HEK293 (cell line): ENCODE results near the gene COA5.

Source experiments
- CTCF ChIA-PET: fragments of 350-600 bp; formaldehyde crosslinking; extraction: SDS; loops from one replicate; lab custom pipeline; 2021; ENCODE audit warnings: antibody characterized with exemption; lab: Yijun Ruan, JAX
- POLR2A ChIA-PET: fragments of 300-600 bp; formaldehyde crosslinking; extraction: SDS; loops from one replicate; lab custom pipeline; 2020; ENCODE audit warnings: antibody characterized with exemption, inconsistent platforms; lab: Yijun Ruan, JAX
- H3K27ac ChIP-seq: fragments of 200-500 bp; sonication (Bioruptor generic); 2 replicates; pipeline ENCODE4 v1.5.1; 2014; ENCODE audit warnings: low read depth, low read length, control low read depth, inconsistent platforms; ENCODE audit errors: extremely low read depth
- H3K36me3 ChIP-seq, 2 experiments: fragments of 200-500 bp in 1 of 2; sonication (Bioruptor generic) in 1 of 2; 1 replicate in 1 of 2; 2 replicates in 1 of 2; pipeline ENCODE4 v1.5.1; 2014 to 2017; ENCODE audit warnings: inconsistent platforms in 2 of 2, low read length in 2 of 2; ENCODE audit not compliant: control insufficient read depth in 2 of 2, insufficient read depth in 1 of 2
- H3K4me1 ChIP-seq: fragments of 200-500 bp; sonication (Bioruptor generic); 2 replicates; pipeline ENCODE4 v1.5.1; 2014; ENCODE audit warnings: mild to moderate bottlenecking, low read length, inconsistent platforms; ENCODE audit not compliant: control insufficient read depth, insufficient read depth
- H3K4me3 ChIP-seq: 2 replicates; pipeline ENCODE4 v1.5.1; 2011; ENCODE audit warnings: low read depth, mild to moderate bottlenecking, control low read depth, low read length, moderate library complexity
- H3K9me3 ChIP-seq: fragments of 200-500 bp; sonication (Bioruptor generic); 2 replicates; pipeline ENCODE4 v1.5.1; 2014; ENCODE audit warnings: low read depth, low read length, inconsistent platforms; ENCODE audit not compliant: control insufficient read depth, insufficient read depth
- GFI1B ChIP-seq: fragments of 450-650 bp; formaldehyde crosslinking; IDR thresholded peaks from 2 replicates; pipeline ENCODE4 v1.5.1; 2016; ENCODE audit warnings: missing biosample characterization, missing genetic modification characterization
- OSR2 ChIP-seq: fragments of 450-650 bp; formaldehyde crosslinking; IDR thresholded peaks from 2 replicates; pipeline ENCODE4 v1.5.1; 2016; ENCODE audit warnings: missing biosample characterization, missing genetic modification characterization
- PBX3 ChIP-seq: sonication (generic); formaldehyde crosslinking; IDR thresholded peaks from 2 replicates; pipeline ENCODE4 v1.8.1; 2022; ENCODE audit warnings: mild to moderate bottlenecking, moderate library complexity, missing genetic modification reagents
- PRDM10 ChIP-seq: fragments of 450-650 bp; formaldehyde crosslinking; IDR thresholded peaks from 2 replicates; pipeline ENCODE4 v1.5.1; 2016; ENCODE audit warnings: missing biosample characterization, missing genetic modification characterization
- RBAK ChIP-seq: fragments of 450-650 bp; formaldehyde crosslinking; IDR thresholded peaks from 2 replicates; pipeline ENCODE4 v1.5.1; 2016; ENCODE audit warnings: missing biosample characterization, missing genetic modification characterization
- REST ChIP-seq: fragments of 450-650 bp; formaldehyde crosslinking; IDR thresholded peaks from 2 replicates; pipeline ENCODE4 v1.5.1; 2016; ENCODE audit warnings: missing biosample characterization, missing genetic modification characterization
- YY1 ChIP-seq: fragments of 450-650 bp; formaldehyde crosslinking; IDR thresholded peaks from 2 replicates; pipeline ENCODE4 v1.5.1; 2018; ENCODE audit warnings: missing biosample characterization, missing genetic modification characterization
- ZBTB1 ChIP-seq: fragments of 450-650 bp; formaldehyde crosslinking; IDR thresholded peaks from 2 replicates; pipeline ENCODE4 v1.5.1; 2016; ENCODE audit warnings: missing biosample characterization, missing genetic modification characterization
- ZBTB49 ChIP-seq: fragments of 450-650 bp; formaldehyde crosslinking; IDR thresholded peaks from 2 replicates; pipeline ENCODE4 v1.5.1; 2016; ENCODE audit warnings: missing biosample characterization, missing genetic modification characterization, low read depth
- ZFP37 ChIP-seq: fragments of 450-650 bp; formaldehyde crosslinking; IDR thresholded peaks from 2 replicates; pipeline ENCODE4 v1.5.1; 2016; ENCODE audit warnings: missing biosample characterization, missing genetic modification characterization
- ZNF112 ChIP-seq: fragments of 450-650 bp; formaldehyde crosslinking; IDR thresholded peaks from 2 replicates; pipeline ENCODE4 v1.5.0; 2017; ENCODE audit warnings: missing biosample characterization, missing genetic modification characterization
- ZNF138 ChIP-seq: fragments of 450-650 bp; formaldehyde crosslinking; IDR thresholded peaks from 2 replicates; pipeline ENCODE4 v1.5.1; 2016; ENCODE audit warnings: missing biosample characterization, missing genetic modification characterization, borderline replicate concordance
- ZNF335 ChIP-seq: fragments of 450-650 bp; formaldehyde crosslinking; conservative IDR thresholded peaks from 2 replicates; pipeline ENCODE4 v1.5.1; 2016; ENCODE audit warnings: missing biosample characterization, missing genetic modification characterization
- ZNF354C ChIP-seq: fragments of 450-650 bp; formaldehyde crosslinking; IDR thresholded peaks from 2 replicates; pipeline ENCODE4 v1.5.1; 2016; ENCODE audit warnings: missing biosample characterization, missing genetic modification characterization, low read depth, borderline replicate concordance
- ZNF37A ChIP-seq: fragments of 450-650 bp; IDR thresholded peaks from 2 replicates; pipeline ENCODE4 v1.5.1; 2018; ENCODE audit warnings: missing biosample characterization, missing genetic modification characterization
- ZNF544 ChIP-seq: fragments of 450-650 bp; formaldehyde crosslinking; IDR thresholded peaks from 2 replicates; pipeline ENCODE4 v1.5.0; 2017; ENCODE audit warnings: missing biosample characterization, missing genetic modification characterization
- ZSCAN30 ChIP-seq: fragments of 450-650 bp; IDR thresholded peaks from 2 replicates; pipeline ENCODE4 v1.5.1; 2018; ENCODE audit warnings: missing biosample characterization, mild to moderate bottlenecking, missing genetic modification characterization, moderate library complexity
- ZXDB ChIP-seq: fragments of 450-650 bp; formaldehyde crosslinking; IDR thresholded peaks from 2 replicates; pipeline ENCODE4 v1.5.1; 2016; ENCODE audit warnings: missing biosample characterization, missing genetic modification characterization
- TF ChIP-seq, protein P1 (sequence below): fragments of 450-650 bp; formaldehyde crosslinking; IDR thresholded peaks from 2 replicates; pipeline ENCODE4 v1.5.1; 2016; ENCODE audit warnings: missing biosample characterization, missing genetic modification characterization
- TF ChIP-seq, protein P2 (sequence below): fragments of 450-650 bp; formaldehyde crosslinking; IDR thresholded peaks from 2 replicates; pipeline ENCODE4 v1.5.1; 2017; ENCODE audit warnings: missing biosample characterization, missing genetic modification characterization
- TF ChIP-seq, protein P3 (sequence below): fragments of 450-650 bp; formaldehyde crosslinking; IDR thresholded peaks from 2 replicates; pipeline ENCODE4 v1.5.1; 2016; ENCODE audit warnings: missing biosample characterization, missing genetic modification characterization

Gene COA5

DNA sequence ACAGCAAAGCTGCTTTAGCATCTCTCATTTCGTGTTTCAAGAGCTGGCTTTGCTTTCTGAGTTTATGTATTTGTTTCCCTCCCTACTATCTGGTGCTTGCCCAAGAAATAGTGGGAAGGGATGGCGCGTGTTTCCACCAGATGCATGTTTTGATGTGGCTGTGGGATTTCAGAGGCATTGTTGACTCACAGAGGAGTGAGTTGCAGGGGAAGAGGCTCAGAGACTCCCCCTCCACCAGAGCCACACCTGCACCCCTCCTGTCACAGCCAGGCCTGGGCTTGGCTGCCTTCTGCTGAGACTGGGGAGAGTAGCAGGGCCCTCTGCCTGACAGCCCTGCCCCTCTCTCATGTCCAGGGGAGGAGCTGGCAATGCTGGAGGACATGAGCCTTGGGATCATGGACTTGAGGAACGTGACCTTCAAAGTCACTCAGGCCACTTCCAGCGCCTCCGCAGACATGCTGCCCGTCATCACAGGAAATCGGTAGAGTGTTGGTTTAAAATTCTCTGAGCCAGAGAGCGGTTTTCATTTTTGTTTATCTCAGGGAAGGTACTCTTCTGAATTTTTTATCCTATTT is 42.9 kb downstream of the COA5 start:
- Histone ChIP-seq H3K9me3 (no peaks in the 10 kb centered on the region), H3K27ac (no peak overlapping the region), H3K4me1 (no peaks in the 10 kb centered on the region), H3K4me3 (no peak overlapping the region), H3K36me3 (peaks cover 0 to 89% of the 10 kb centered on the region in 2 experiments; a peak in 2 of 3 replicates)
- TF ChIP-seq ZXDB (no peak), OSR2 (tag by site-specific recombination) (no peak), GFI1B (tag by site-specific recombination) (no peak), ZFP37 (tag by site-specific recombination) (no peak), RBAK (tag by site-specific recombination) (no peak), YY1 (tag by site-specific recombination) (no peak), ZNF544 (tag by site-specific recombination) (no peak)
- ChIA-PET CTCF (no interaction called here), POLR2A (no interaction called here)

DNA sequence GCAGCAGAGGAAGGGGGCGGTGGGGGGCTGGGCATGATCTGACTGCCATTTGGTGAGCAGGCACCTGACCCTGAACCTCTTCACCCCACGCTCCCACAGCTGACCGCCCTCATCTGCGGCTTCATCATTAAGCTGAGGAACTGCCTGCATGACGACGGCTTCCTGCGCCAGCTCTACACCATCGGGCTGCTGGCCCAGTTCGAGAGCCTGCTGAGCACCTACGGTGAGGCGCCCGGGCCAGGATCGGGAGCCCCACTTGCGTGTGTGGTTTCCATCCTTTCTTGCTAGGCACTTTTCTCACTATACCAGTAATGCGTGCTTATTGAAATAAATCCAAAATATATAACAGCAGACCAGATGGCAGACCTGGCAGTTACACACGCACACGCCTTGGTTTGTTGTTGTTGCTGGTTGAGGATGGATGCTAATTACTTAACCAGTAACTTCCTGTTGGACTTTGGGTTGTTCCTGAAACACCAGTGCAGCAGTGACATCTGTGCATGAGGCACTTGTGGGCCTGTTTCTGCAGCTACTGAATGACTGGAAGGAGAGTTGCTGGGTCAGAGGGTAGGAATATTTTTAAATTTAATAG is 43.7 kb downstream of the COA5 start:
- POLR2A ChIA-PET: no interaction called here
- CTCF ChIA-PET: no interaction called here
- Histone ChIP-seq H3K36me3 (peaks cover 0 to 89% of the 10 kb centered on the region in 2 experiments; a peak in 2 of 3 replicates), H3K9me3 (no peaks in the 10 kb centered on the region), H3K4me1 (no peaks in the 10 kb centered on the region), H3K4me3 (no peak overlapping the region), H3K27ac (no peak overlapping the region)
- TF ChIP-seq ZNF335 (no peak), REST (no peak), PRDM10 (no peak), ZBTB1 (no peak), ZNF138 (tag by site-specific recombination) (no peak), ZNF37A (no peak), ZSCAN30 (tag by site-specific recombination) (no peak), PBX3 (CRISPR knock-in tag) (no peak), ZBTB49 (tag by site-specific recombination) (no peak), ZNF112 (tag by site-specific recombination) (no peak), ZNF354C (no peak)
- TF ChIP-seq, protein P1, sequence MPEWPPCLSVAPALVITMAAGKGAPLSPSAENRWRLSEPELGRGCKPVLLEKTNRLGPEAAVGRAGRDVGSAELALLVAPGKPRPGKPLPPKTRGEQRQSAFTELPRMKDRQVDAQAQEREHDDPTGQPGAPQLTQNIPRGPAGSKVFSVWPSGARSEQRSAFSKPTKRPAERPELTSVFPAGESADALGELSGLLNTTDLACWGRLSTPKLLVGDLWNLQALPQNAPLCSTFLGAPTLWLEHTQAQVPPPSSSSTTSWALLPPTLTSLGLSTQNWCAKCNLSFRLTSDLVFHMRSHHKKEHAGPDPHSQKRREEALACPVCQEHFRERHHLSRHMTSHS: no peak
- TF ChIP-seq, protein P2, sequence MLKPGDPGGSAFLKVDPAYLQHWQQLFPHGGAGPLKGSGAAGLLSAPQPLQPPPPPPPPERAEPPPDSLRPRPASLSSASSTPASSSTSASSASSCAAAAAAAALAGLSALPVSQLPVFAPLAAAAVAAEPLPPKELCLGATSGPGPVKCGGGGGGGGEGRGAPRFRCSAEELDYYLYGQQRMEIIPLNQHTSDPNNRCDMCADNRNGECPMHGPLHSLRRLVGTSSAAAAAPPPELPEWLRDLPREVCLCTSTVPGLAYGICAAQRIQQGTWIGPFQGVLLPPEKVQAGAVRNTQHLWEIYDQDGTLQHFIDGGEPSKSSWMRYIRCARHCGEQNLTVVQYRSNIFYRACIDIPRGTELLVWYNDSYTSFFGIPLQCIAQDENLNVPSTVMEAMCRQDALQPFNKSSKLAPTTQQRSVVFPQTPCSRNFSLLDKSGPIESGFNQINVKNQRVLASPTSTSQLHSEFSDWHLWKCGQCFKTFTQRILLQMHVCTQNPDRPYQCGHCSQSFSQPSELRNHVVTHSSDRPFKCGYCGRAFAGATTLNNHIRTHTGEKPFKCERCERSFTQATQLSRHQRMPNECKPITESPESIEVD (tag by site-specific recombination): no peak
- TF ChIP-seq, protein P3, sequence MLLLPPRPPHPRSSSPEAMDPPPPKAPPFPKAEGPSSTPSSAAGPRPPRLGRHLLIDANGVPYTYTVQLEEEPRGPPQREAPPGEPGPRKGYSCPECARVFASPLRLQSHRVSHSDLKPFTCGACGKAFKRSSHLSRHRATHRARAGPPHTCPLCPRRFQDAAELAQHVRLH (tag by site-specific recombination): no peak
